ENCODE results near the gene PKN1. TPM values are rescaled to one million over a fixed set of nuclear protein-coding genes. Genes with fewer than 3 reads are reported as not detected.

The PKN1 gene
- total and polyA plus RNA-seq, 10 of the 15 experiments (the other 5 are each of a cell fraction or from before 2014, with no cell fraction given), result 1.0 to 189 (median 52.7) TPM

GRCh38 chr19:14419106-14419813, 13.8 kb upstream of the PKN1 start, which contains the start of gene DDX39A (continued):
- peak; percentile 86 for TF ChIP-seq E2F4 (IDR thresholded peaks at IDR 0.05; ENCODE audit: low read depth, low read length)
- no peak for TF ChIP-seq NR2C1 (IDR thresholded peaks at IDR 0.05)
- no peak for TF ChIP-seq ASH2L (IDR thresholded peaks at IDR 0.05; ENCODE audit: borderline replicate concordance, low read depth)
- TF ChIP-seq SKIL (IDR thresholded peaks at IDR 0.05; ENCODE audit: low read depth, poor library complexity, severe bottlenecking), result peak; percentile 63
- TF ChIP-seq POLR2AphosphoS5 (IDR thresholded peaks at IDR 0.05; ENCODE audit: low read length), result peak; percentile 93
- TF ChIP-seq USF1 (IDR thresholded peaks at IDR 0.05; ENCODE audit: borderline replicate concordance, extremely low read length, insufficient read depth, low read depth, low read length), result peak; percentile 70
- peak; percentile 99 for TF ChIP-seq POLR2A (IDR thresholded peaks at IDR 0.05; ENCODE audit: low read depth, low read length)
- no peak for TF ChIP-seq RB1 (IDR thresholded peaks at IDR 0.05; ENCODE audit: borderline replicate concordance)
- TF ChIP-seq PKNOX1 (IDR thresholded peaks at IDR 0.05), result peak; percentile 99
- TF ChIP-seq HDGF (IDR thresholded peaks at IDR 0.05), result peak; percentile 78; the same call in 1 of the 2 replicates
- peak; percentile 86 for TF ChIP-seq NFYA (IDR thresholded peaks at IDR 0.05; ENCODE audit: borderline replicate concordance, low read depth, low read length)
- TF ChIP-seq PBX3 (IDR thresholded peaks at IDR 0.05; ENCODE audit: insufficient replicate concordance, low read depth, low read length), result peak; percentile 96
- peak; percentile 77 for TF ChIP-seq SIN3A (IDR thresholded peaks at IDR 0.05; ENCODE audit: low read depth, low read length)
- 0 out of 4 replicates have a peak, but pooled peaks of 1 of the 2 experiments have one; percentile 22 for TF ChIP-seq EP300 (IDR thresholded peaks at IDR 0.05; ENCODE audit: borderline replicate concordance in 1 of 2, control insufficient read depth in 1 of 2, low read depth in 2 of 2, low read length in 2 of 2)
- TF ChIP-seq SP1 (IDR thresholded peaks at IDR 0.05; ENCODE audit: low read depth, low read length), result peak; percentile 98

Data from GM12878 (cell line).